GM12891 (cell line): ENCODE data around the gene TCTN3.
"Not testable (repeated sequence)": the region's sequence is repeated elsewhere in the genome, so short reads cannot be mapped to it uniquely, and the experiment has no call there.

ENCODE experiments used
- PAX5 ChIP-seq: IDR thresholded peaks from 2 replicates; pipeline ENCODE4 v1.6.1; 2011; ENCODE audit warnings: low read length, moderate library complexity, mild to moderate bottlenecking; ENCODE audit not compliant: insufficient read depth, severe bottlenecking
- POLR2A ChIP-seq: IDR thresholded peaks from 2 replicates; pipeline ENCODE4 v1.6.1; 2011; ENCODE audit warnings: low read depth, low read length, control low read depth
- POLR2AphosphoS5 ChIP-seq: IDR thresholded peaks from 2 replicates; pipeline ENCODE4 v1.6.1; 2011; ENCODE audit warnings: low read depth, low read length, control low read depth
- POU2F2 ChIP-seq: IDR thresholded peaks from 2 replicates; pipeline ENCODE4 v1.6.1; 2011; ENCODE audit warnings: low read depth, mild to moderate bottlenecking, control low read depth, low read length, moderate library complexity
- SPI1 ChIP-seq: IDR thresholded peaks from 2 replicates; pipeline ENCODE4 v1.6.1; 2011; ENCODE audit warnings: low read depth, low read length, control low read depth
- TAF1 ChIP-seq: IDR thresholded peaks from 2 replicates; pipeline ENCODE4 v1.6.1; 2011; ENCODE audit warnings: low read depth, low read length, control low read depth

- not testable (repeated sequence) for TF ChIP-seq POLR2A, TAF1, POLR2AphosphoS5, POU2F2, SPI1, PAX5
These were observed 39.2 kb upstream of the TCTN3 start for GRCh38 chr10:95732907-95733306.
